PC-3 (cell line): ENCODE measurements around the gene LUZP1.

Experiments used
- CTCF ChIP-seq: fragments of 300-600 bp; sonication (generic); conservative IDR thresholded peaks from 2 replicates; pipeline ENCODE4 v1.5.1; 2017; ENCODE audit warnings: antibody characterized with exemption, low read depth, mild to moderate bottlenecking, low read length
- EZH2 ChIP-seq: fragments of 300-600 bp; sonication (generic); IDR thresholded peaks from one replicate; pipeline ENCODE4 v1.6.1; 2017; ENCODE audit warnings: antibody characterized with exemption, mild to moderate bottlenecking, low read length; ENCODE audit not compliant: unreplicated experiment

DNA sequence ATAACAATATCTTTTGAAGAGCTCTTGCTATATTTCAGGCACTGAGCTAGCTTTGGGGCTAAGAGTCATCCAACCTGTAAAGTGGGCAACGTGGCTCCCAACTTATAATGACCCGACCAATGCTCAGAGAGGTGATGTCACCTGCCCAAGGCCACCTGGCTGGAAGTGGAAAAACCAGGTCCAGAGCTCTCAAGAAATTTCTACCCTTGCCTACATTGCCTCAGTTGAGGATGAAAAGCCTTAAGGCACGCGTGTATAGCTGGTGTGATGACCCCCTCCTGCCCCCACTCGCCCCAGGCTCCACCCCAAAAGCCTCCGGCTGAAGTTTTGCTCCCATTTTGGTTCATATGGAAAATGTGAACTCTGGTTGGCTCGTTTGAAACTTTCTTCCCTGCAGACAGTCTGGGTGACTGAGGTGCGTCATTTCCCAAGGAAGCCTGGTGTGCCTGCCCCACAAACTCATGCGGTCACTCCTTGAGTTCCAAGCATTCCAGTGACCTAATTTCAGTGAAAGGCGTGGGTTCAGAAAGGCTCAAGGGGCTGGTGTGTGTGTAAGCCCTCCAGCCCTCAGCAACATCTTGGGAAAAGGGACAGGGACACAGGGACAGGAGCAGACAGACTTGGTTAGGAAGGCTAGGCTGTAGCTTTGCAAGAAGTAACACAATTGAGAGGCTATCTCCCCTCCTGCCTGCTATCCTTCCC, 28.1 kb upstream of the LUZP1 start:
- no peak for TF ChIP-seq CTCF
- no peak for TF ChIP-seq EZH2
